Melanocyte of skin (primary cell): ENCODE data around the gene COP1. TPM values are rescaled to one million over a fixed set of nuclear protein-coding genes. Genes with fewer than 3 reads are reported as not detected.

ENCODE experiments used
- small RNA-seq, 2 donors: library from RNA; depleted of rRNA; stranded (forward); fragments of <200 nt; gene quantifications; one replicate each; pipeline ENCODE3, GENCODE V24; 2012
- total RNA-seq, 2 donors: library from RNA; depleted of rRNA; stranded (reverse); fragments of >200 nt; gene quantifications; 2 replicates each; pipeline ENCODE4 v1.2.3, GENCODE V29; 2012

COP1 gene
- 10 to 100 TPM; 35.4 to 46.3 TPM for total RNA-seq

GRCh38 chr1:176206961-176207902 lies at the start of gene COP1:
TSS of gene COP1 (minus strand) at chr1:176207286. CDS start at chr1:176206978, 308 bp downstream.

Small RNAs within 50 kb of the gene (small RNA-seq; reads per million reads assigned to genes)
- gene RF00066 (0 reads per million in 2 donors), gene RNU2-12P (0 reads per million in 2 donors), gene RPS29P5 (0 reads per million in 2 donors), gene SCARNA3 (16.1 to 22.8 reads per million in 2 donors)
